ENCODE measurements around the gene ATF3.
"Not testable (repeated sequence)": the region's sequence is repeated elsewhere in the genome, so short reads cannot be mapped to it uniquely, and the experiment has no call there.

Gene ATF3

DNA sequence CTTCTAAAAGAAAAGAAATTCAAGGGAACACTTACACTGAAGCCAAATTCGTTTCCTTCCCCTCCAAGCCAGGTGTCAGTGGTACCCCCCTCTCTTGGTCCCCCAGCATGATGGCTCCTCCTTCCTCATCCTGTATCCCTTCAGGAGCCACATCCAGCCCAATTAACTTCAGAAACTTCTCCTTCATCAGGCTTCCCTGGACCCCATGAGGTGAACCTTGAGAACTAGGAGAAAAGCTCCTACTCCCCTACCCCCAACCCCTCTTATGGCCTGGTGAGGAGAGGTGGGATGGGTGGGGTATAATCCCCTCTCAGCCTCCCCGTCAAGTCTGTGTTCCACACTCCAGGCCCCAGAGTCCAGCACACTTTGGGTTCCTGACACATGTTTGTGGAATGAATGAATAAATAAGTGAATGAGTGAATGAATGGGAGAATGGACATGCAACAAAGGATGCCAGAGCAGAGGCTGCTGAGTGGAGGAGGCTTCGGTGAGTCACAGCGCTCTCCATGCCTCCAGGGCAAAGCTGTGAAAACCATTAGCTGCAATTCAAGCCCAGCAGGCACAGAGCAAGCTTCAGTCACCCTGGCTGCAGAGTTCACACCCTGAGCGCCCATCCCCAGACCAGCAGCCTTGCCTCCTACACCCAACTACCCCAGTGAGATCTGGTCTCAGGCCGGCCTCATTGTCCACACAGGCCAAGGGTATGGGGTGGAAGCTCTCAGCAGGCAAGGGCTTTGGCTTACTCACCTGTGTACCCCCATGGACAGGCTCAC is 47.3 kb downstream of the ATF3 start:
- no peak for DNase-seq (ENCODE audit: low spot score)
- in situ Hi-C loops (cut with MboI; ENCODE audit: low pct_unique_long_range_greater_than_20kb, low sequenced_read_pairs, unreplicated experiment): loop anchor here (25.0 kb wide), 2 partner anchors 106 to 331 kb away; no protein-coding TSS in a partner anchor
- TF ChIP-seq, protein P1, sequence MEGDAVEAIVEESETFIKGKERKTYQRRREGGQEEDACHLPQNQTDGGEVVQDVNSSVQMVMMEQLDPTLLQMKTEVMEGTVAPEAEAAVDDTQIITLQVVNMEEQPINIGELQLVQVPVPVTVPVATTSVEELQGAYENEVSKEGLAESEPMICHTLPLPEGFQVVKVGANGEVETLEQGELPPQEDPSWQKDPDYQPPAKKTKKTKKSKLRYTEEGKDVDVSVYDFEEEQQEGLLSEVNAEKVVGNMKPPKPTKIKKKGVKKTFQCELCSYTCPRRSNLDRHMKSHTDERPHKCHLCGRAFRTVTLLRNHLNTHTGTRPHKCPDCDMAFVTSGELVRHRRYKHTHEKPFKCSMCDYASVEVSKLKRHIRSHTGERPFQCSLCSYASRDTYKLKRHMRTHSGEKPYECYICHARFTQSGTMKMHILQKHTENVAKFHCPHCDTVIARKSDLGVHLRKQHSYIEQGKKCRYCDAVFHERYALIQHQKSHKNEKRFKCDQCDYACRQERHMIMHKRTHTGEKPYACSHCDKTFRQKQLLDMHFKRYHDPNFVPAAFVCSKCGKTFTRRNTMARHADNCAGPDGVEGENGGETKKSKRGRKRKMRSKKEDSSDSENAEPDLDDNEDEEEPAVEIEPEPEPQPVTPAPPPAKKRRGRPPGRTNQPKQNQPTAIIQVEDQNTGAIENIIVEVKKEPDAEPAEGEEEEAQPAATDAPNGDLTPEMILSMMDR (IDR thresholded peaks at IDR 0.05; ENCODE audit: extremely low read depth, insufficient read depth, missing control alignments): no peak

DNA sequence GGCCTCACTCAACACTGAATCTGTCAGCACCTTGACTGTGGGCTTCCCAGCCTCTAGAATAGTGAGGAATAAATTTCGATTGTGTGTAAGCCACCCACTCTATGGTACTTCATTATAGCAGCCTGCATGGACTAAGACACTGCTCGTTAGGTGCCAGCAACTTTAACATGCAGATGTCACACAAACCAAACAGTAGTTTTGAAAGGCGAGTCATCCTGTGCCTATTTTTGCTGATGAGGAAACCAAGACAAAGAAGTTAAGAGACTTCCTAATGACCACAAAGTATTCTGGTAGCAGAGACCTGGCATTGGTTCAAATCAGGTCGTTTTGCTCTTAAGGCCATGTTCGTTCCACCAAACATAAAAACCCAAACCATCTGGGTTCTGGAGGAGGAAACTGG is 48.2 kb downstream of the ATF3 start:
- TF ChIP-seq, protein P1 (IDR thresholded peaks at IDR 0.05; ENCODE audit: extremely low read depth, insufficient read depth, missing control alignments): no peak

DNA sequence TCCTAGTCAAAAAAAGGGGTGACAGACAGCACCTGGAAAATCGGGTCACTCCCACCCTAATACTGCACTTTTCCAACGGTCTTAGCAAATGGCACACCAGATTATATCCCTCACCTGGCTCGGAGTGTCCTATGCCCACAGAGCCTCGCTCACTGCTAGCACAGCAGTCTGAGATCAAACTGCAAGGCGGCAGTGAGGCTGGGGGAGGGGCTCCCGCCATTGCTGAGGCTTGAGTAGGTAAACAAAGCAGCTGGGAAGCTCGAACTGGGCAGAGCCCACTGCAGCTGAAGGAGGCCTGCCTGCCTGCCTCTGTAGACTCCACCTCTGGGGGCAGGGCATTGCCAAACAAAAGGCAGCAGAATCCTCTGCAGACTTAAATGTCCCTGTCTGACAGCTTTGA is 49.7 kb downstream of the ATF3 start:
- DNase-seq (ENCODE audit: low spot score): not testable (repeated sequence)
- in situ Hi-C loops (cut with MboI; ENCODE audit: low pct_unique_long_range_greater_than_20kb, low sequenced_read_pairs, unreplicated experiment): loop anchor here (25.0 kb wide), 2 partner anchors 104 to 329 kb away; no protein-coding TSS in a partner anchor

More for the DNA sequence above, 48.2 kb downstream of the ATF3 start:
- no peak for DNase-seq (ENCODE audit: low spot score)
- in situ Hi-C loops (cut with MboI; ENCODE audit: low pct_unique_long_range_greater_than_20kb, low sequenced_read_pairs, unreplicated experiment): loop anchor here (25.0 kb wide), 2 partner anchors 106 to 331 kb away; no protein-coding TSS in a partner anchor

DNA sequence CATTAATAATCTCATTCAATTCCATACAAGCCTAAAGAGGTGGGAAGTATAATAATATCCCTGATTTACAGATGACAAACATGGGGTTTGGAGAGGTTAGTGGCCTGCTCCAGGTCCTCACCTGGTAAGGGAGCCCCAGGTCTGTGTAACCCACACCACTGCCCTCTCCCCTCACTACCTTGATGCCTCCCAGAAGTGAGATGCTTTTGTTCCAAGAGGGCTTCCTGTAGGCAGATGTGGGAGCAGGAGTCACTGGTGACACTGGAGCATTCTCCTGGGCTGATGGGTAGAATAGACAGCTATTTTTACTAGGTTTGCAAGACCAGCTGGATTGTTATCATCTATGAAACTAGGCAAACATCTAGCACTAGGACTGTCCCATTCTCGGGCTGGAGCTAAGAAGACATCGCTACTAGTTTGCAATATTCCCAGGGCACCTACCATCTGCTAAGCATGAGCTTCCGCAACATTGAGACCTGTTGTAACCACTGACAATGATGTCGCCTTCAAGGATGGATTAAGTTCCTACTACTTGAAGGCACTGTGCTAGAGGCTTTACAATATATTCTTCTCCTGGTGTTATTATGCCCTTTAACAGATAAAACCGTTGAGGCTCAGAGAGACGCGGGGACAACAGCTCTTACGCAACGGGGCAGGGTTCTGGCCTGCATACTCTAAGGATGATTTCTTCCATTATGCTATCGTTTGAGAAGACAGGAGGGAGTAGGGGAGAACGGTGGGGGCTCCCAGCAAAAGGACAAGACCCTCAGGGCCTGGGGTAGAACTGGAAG is 56.0 kb downstream of the ATF3 start:
- in situ Hi-C loops (cut with MboI; ENCODE audit: low pct_unique_long_range_greater_than_20kb, low sequenced_read_pairs, unreplicated experiment): loop anchor here (25.0 kb wide), 2 partner anchors 98 to 323 kb away; no protein-coding TSS in a partner anchor
- TF ChIP-seq, protein P1 (IDR thresholded peaks at IDR 0.05; ENCODE audit: extremely low read depth, insufficient read depth, missing control alignments): no peak
- DNase-seq (ENCODE audit: low spot score): no peak

GRCh38 chr1:212665241-212666115 is 56.9 kb downstream of the ATF3 start:
- in situ Hi-C loops (cut with MboI; ENCODE audit: low pct_unique_long_range_greater_than_20kb, low sequenced_read_pairs, unreplicated experiment): loop anchor here (25.0 kb wide), 2 partner anchors 97 to 322 kb away; no protein-coding TSS in a partner anchor
- TF ChIP-seq, protein P1 (IDR thresholded peaks at IDR 0.05; ENCODE audit: extremely low read depth, insufficient read depth, missing control alignments): peak; percentile 99

DNA sequence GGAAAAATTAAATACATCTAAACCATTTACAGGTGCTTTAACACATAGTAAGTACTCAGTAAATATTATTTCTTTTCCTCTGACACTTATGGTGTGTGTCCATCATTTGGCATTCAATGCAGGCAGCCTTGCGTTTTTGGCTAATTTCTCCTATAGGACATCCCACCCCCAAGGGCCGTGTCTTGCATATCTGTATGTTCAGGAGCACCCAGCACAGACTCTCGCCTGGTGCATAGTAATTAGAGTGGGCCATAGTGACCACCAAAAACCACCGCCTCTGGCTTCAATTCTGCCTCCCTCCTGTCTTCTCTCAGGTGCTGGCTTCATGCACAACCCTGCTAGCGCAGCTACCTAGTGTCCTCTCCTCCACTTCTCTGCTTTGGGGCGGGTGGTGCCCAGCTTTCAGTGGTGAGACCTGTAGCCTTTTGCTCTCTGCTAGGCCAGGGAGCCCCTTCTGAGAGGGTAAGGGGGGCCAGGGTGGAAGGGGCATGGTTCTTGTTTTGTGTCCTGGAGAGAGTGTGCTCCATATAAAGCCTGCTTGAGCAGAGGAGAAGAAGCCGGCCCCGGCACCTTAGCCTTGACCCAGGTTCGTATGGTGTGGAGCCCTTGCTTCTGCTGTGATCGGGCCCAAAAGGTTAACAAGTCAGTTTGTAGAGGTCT is 57.7 kb downstream of the ATF3 start:
- TF ChIP-seq, protein P1 (IDR thresholded peaks at IDR 0.05; ENCODE audit: extremely low read depth, insufficient read depth, missing control alignments): no peak
- DNase-seq (ENCODE audit: low spot score): no peak
- in situ Hi-C loops (cut with MboI; ENCODE audit: low pct_unique_long_range_greater_than_20kb, low sequenced_read_pairs, unreplicated experiment): loop anchor here (25.0 kb wide), 2 partner anchors 96 to 321 kb away; no protein-coding TSS in a partner anchor

More at GRCh38 chr1:212665241-212666115, 56.9 kb downstream of the ATF3 start:
- peak; percentile 81 for DNase-seq (ENCODE audit: low spot score)
